HG03558 (cell line): Measurements from ENCODE around the gene SERPINB12.

Experiments used
- ATAC-seq: cut with Tn5 transposase; IDR thresholded peaks from one replicate; pipeline ENCODE4 v1.9.1; 2021; ENCODE audit warnings: moderate number of reproducible peaks; ENCODE audit not compliant: unreplicated experiment; ENCODE audit errors: extremely low read depth

The SERPINB12 gene, protein sequence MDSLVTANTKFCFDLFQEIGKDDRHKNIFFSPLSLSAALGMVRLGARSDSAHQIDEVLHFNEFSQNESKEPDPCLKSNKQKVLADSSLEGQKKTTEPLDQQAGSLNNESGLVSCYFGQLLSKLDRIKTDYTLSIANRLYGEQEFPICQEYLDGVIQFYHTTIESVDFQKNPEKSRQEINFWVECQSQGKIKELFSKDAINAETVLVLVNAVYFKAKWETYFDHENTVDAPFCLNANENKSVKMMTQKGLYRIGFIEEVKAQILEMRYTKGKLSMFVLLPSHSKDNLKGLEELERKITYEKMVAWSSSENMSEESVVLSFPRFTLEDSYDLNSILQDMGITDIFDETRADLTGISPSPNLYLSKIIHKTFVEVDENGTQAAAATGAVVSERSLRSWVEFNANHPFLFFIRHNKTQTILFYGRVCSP

DNA sequence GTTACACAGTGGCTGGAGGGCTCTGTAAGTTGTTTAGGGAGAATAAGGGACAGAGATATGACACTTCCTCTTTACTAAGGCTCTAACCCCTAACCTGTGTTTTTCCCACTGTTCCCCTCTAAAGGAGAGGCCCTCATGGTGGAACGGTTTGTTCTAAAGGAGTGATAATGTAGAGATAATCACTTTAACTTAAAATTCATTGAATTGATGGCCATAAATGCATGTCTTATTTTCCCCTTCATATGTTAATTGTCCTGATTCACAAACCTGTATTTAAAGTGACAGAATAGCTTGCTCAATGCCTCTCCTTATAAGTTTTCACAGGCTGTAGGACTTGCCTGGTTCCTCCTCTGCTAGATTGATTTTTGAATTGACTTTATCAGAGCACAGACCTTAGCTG, at the start of gene SERPINB12:
TSS of gene SERPINB12 (plus strand) at position 301 of the 400 bp plus-strand sequence. CDS start 13,791 bp downstream, outside the sequence.
- ATAC-seq = no peak

DNA sequence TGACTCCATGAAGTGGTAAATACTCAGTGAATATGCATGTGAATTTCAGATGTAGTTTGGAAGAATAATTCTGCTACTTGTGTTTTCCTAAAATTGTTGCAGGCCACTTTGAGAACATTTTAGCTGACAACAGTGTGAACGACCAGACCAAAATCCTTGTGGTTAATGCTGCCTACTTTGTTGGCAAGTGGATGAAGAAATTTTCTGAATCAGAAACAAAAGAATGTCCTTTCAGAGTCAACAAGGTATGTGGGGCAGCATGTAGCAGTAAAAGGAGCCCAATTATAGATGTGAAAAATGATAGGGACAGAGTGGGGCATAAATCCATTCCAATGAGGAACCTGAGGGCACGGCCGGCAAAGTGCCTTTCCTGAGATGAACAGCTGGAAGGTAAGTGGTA, 49.3 kb upstream of the SERPINB12 start:
- no peak for ATAC-seq

DNA sequence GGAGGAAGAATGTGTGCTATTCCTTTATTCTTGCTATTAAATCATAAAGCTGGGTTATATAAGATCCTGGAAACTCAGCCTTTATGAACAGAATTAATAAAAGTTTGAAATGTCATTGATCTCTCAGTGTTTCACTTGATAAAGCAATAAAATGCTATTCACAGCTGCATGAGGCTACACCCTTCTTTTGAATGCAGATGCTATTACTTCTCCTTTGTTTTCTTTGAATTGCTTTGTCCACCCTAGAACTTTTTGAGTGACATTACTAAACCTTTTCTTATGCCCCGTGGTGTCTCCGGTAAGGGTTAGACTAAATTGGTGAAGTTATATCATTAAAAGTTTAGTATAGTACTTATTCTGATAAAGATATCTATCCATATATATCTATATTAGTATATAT, 46.5 kb upstream of the SERPINB12 start:
- ATAC-seq = no peak

DNA sequence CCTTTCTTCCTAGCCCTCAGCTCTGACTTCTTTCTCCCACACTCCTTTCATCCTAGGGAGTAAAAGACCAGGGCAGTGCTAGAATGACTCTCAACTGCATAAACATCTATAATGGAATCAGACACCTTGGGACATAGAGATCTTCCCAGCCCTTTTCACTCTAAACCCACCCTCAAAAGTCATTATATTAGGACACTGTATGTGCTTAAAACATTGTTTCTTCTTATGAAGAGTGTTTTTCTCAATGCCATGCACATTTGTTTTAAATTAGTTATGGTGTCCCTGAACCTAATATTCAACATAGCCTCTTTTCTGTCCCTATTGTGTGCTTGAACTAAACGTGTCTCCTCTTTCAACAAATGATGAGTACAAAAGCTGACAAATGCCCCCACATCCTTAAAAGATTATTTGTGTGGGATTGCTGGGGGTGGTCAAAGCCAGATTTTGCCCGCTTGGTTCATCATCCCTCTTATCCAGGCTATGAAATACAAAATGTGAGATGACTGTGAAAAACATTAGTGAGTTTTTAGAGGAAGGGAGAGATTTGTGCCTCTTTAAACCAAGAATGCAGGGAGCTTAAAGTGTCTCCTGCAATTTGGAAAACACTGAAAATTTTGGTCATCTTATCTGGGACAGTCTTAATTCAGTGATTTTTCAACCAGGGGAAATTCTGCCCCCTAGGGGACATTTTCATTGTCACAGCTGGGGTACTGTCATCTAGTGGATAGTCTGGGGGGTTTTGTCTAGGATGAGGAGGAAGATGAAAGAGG, 36.4 kb upstream of the SERPINB12 start:
- ATAC-seq = no peak

DNA sequence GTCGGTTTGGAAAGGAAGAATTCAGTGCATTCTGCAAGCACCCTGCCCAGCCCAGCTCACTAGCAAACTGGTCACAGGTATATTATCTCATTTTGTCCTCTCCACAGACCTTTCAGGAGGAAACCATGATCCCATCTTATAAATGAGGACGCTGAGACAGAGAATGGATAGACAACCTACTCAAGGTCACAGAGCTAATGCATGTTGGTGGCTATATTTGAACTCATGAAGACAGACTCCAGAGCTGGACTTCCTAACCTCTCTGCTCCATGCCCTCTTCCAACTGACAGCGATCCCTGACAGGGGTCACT, 35.9 kb upstream of the SERPINB12 start:
- no peak for ATAC-seq

DNA sequence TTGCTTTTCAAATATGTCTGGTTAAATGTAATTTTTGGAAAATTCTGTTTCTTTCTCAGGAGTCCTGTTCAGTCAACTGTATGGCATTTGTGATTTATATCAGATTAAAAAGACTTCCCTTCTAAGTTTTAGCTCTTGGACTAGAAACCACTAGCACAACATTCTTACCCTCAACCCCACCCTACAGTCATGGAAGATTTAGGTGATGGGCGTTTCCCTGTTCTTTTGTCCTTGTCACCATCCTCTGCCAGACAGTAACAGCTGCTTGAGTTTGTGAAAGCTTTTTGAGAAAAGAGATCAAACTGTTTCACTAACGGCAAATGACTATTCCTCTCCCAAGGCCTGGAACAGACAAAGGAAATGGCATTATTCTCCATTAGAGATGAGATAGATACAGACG, 33.6 kb upstream of the SERPINB12 start:
- no peak for ATAC-seq

DNA sequence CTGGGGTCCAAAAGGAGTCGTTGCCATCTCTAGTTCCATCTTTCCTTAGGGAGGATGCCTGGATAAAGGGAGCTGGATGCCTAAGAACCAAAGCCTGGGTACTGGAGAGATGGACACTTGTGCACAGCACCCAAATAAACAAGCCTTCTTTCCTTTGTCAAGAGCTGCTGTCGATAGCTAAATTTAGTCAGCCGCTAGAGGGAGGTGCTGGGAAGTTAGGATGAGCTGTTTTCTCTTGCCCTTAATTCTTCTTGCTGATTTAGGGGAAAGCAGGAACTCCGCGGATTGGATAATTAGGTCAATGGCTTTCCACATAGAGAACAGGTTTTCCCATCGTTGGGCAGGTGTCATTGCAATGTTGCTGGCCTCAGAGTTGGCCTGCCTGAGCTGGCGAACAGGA, 30.9 kb upstream of the SERPINB12 start:
- no peak for ATAC-seq

DNA sequence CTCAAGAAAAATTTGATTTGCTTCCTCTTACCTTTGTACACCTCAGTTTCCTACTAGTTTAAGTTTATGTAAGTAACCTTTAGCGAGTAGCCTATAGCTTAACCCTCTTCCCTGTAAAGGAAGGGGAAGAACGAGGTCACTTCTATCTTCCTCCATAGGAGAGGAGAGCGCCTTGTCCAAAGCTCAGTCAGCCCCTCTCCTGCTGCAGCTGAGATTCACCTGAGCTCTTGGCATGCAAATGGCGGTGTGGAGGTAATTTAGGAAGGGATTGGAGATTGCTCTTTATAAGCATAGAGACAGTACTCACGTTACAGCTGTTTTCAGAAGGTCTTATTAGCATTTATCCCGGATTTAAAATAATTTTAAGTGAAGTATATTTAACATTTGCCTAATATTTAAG, 27.8 kb upstream of the SERPINB12 start:
- no peak for ATAC-seq

DNA sequence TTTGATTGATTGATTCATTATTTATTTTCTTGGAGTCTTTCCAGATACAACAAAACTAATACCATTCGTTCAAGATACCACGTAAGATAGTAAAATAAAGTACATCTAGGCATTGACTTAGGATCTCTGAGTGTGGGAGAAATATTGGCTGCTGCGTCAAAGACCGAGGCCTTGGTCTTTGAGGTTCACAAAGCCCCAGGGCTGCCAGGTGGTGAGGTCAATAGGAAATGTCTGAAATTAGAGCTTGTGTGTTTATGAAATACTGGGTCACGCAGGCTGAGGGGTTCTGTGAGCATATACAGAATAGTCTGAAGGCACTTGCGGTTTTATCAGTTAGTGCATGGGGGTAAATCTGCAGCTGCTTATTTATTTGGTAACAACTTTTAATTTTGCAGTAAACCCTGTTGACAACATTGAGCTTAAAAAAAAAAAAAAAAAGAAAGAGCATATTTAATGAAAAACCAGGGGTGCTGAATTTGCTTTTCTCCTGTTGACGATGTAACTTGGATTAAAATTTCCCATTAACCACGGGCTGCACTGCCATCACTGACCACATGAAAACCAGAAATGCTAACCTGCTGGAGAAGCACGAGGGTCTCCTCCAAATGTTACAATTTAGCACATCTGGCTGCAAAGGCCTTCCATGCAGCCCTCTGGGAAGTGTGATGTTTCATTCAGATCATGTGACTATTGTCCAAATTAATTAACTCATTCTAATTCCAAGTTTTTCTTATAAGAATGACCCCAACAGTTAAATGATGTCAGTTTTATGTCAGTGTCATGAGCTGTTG, 27.1 kb upstream of the SERPINB12 start:
- no peak for ATAC-seq

DNA sequence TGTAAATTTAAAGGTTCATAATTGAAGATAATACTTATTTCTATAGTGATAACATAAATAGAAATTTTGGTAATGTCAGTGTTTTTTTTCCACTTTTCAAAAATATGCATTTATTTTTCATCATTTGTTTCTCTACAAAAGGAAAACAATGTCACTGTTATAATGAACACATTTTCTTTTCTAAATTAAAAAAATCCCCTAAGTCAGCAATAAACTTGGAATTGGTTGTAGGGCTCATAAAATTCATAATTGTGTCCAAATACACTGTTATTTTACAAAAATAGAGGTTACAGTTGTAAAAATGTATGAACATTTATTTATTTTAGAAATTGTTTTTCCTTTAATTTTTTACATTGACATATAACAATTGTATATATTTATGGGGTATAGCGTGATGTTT, 26.4 kb upstream of the SERPINB12 start:
- no peak for ATAC-seq

DNA sequence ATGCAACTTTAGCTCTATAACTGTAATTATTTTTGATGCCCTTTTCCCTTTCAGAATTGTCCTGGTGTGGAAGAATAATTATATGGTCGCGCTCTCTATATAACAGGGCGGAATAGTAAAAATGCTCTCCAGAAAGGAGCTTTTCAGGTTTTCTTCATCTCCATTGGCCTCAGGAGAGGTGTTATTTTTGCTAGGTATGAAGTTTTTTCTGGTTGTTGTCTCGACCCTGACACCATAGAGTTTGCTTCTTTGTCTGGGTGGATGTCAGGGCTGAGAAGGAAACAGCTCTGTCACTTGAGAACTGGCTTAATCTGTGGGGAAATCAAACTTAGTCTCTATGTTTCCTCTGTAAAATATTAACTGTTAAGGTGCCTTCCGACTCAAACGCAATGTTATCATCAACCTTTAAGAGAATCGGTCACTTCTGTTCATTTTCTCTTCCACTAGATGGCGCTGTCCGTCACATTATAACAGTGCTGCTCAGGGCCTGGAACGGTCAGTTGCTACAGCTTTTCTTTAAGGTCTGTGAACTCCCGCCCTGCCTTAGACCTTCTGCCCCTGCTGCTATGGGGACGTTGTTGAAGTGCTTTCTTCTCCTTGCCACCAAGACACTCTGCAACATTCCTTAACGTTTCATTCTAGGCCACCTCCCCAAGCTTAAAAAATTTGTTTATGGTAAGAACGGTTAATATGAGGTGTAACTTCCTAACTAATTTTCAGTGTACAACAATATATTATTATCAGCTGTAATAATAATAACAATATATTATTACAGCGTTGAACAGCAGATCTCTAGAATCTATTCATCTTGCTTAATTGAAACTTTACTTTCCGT, 23.8 kb upstream of the SERPINB12 start:
- ATAC-seq = no peak

DNA sequence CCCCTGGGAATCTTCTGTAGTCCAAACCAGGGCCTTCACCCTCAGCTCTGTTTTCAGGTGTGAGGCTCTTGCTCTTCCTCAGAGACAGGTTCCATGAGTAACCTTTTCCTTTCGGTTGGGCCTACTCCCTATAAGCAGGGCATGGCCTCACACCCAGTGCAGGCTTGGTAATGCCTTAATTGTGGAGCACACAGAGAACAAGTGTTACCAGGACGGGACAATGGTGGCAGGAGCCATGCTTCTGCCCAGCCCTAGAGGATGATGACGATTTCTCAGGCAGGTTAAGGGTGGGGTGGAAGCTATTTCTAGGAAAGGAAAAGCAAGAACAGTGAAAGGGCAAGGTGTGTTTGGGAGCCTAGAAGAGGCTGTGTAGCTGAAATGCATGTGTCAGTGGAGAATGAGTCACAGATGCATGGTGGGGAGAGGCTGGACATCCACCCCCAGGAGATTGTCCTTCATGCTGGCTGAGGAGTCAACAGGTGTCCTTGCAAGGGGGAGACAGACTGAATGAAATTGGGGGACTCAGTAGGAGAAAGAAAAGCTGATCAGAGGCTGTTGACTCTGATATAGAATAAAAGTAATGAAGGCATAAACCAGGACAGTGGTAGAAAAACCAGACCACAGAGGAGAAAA, 22.0 kb upstream of the SERPINB12 start:
- no peak for ATAC-seq

DNA sequence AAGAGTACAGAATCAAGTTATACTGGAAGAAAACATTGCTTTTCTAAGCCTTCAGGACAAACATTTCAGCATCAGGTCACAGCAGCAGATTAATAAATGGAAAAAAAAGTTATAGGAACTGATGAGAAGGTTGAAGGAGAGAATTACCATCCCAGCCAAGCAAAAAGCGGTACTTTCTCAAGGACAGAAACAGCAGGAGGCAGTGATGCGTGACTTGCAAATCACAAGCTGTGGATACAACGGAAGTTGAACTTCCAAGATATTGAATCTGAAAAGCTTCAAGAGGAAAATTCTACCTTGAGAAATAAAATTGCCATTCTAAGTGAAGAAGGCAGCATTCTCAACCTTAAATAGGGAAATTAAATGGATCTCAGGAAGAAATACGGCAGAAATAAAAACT, 18.5 kb upstream of the SERPINB12 start:
- ATAC-seq = no peak

DNA sequence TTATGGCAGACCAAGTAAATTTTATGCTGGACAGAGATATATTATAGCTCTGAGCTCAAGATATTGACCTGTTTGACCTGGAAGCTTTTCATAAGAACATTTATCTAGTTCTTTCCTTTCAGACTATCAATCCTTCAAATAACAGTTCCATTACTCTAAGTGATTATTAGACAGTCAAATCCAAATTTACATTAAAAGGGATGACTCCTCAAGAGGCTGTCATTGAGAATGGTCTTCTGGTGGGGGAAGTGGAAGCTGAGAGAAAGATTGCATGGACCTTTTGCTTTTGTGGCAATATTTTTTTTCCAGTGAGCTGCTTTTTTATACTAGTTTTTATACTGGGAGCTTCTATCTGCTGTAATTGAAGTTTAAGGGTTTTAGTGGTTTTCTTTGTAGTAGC, 14.9 kb upstream of the SERPINB12 start:
- no peak for ATAC-seq

DNA sequence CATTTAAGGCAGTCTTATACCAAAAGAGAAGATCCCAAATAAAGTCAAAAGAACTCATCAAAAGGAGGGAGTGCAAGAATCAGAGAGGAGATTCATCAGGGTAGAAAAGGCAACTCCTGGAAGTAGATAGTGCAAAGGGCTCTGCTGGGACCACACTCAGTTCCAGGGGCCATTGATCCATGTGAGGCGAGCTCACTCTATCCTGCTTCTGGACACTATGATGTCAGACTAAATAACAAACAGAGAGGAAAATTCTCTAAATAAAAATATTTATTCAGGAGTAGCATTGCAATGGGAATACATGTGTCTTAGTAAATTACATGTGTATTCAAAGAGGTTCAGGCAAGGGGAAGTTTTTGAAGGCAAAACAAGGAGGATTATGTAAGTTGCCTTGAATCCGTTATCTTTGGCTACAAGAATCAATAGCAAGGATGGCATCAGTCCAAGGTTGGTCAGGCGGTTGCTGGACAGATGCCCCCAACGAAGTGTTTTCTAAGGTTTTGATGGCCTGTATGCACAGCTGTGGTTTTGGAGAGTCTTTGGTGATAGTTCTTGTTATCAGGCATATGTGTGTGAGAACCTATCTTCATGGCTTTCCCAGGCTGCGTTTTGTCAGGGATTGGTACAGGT, 13.2 kb upstream of the SERPINB12 start:
- ATAC-seq = no peak

DNA sequence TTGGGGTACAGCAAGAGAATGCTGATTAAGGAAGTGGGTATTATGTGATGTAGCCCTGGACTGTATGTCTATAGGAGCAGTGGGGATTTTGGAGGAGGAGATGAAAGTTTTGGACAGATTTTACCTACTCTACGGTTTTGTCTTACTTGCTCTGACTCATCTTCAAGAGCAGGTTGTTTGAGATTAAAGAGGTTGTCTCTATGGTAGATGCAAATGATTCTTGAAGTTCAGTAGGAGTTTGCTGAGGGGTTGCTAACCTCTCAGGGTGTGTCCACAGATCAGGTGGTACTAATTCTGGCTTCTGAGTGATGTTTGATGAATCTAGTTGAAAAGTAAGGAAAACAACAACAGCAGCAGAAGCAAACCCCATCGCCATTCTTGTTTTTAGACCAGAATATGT, 9.7 kb upstream of the SERPINB12 start:
- no peak for ATAC-seq

DNA sequence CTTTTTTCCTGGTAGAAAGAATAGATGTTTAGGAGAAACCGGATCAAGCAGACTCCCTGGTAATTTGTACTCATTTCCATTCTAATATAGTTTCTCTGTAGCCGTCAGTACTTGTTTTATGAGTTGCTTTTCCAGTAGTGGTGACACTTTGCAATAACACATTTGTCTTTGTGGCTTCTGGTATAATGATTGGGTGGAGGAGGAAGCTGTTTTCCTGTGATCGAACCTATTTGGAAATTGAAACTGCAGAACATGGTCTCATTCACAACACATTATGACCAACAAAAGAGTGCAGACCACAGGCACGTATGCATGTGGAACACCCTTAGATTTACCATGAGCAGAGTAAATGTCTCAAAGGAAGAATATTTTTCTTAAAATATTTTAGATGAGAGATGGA, 7.6 kb upstream of the SERPINB12 start:
- ATAC-seq = no peak

DNA sequence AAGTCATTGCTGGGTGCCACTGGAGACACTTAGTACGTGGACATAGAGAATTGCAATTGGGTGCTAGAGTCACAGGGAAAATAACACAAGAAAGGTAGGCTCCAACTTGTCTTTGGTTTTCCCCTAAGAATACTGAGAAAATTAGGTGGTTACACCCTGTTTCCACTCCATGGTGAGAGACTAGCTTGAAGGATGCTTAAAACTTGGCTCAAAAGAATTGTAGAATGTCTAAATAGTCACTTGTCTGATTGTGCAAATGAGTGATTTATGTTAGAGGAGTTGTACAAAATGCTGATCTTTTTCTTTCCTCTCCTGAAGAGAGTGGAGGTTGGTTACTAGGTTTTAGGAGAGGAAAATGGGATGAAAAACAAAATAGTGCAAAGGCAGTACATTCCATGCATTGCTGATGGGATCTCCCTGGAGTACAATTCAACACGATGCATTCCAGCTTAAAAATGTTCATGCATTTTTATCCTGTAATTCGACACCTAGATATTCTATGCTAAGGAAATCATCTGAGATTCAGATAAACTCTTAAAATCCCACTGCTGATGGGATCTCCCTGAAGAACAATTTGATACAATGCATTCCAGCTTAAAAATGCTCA, 2.2 kb upstream of the SERPINB12 start:
- no peak for ATAC-seq

DNA sequence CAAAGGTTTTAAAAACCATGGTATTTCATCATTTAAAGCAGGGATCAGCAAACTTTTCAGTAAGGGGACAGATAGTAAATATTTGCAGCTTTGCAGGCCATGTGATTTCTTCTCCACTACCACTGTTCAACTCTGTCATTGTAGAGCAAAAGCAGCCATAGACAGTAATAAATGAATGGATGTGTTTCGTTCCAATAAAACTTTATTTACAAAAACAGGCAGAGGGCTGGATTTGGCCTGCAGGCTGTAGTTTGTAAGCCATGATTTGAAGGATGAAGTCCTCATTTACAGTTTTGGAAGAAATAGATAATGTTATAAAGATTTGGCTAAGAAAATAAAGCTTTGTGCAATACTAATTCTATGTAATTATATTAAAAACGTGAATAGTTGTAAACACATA, 1.8 kb downstream of the SERPINB12 start:
- no peak for ATAC-seq
